Mesenchymal stem cell (in vitro differentiated cells and primary cell): ENCODE measurements around the gene ARL15.
A peak's percentile ranks its signal among the peaks of the same experiment; 100 is the strongest.

Experiments
- DNase-seq: peaks from one replicate; pipeline ENCODE4 v3.0.0-alpha.2; 2013
- H2AFZ ChIP-seq: one replicate; pipeline ENCODE4 v1.6.1; 2013; ENCODE audit warnings: low read depth, mild to moderate bottlenecking, control low read depth, inconsistent platforms, low read length, moderate library complexity
- H2AK5ac ChIP-seq: 2 replicates; pipeline ENCODE4 v1.6.1; 2013; ENCODE audit warnings: low read length, moderate library complexity, mild to moderate bottlenecking, inconsistent platforms; ENCODE audit not compliant: severe bottlenecking
- H2BK120ac ChIP-seq: one replicate; pipeline ENCODE4 v1.6.1; 2013; ENCODE audit warnings: low read depth, mild to moderate bottlenecking, inconsistent platforms, low read length, moderate library complexity
- H2BK12ac ChIP-seq, 2 experiments: one replicate each; pipeline ENCODE4 v1.6.1; 2013; ENCODE audit warnings: inconsistent platforms in 2 of 2, low read length in 2 of 2, mild to moderate bottlenecking in 2 of 2, moderate library complexity in 2 of 2, control low read depth in 1 of 2
- H2BK15ac ChIP-seq: one replicate; pipeline ENCODE4 v1.6.1; 2013; ENCODE audit warnings: mild to moderate bottlenecking, low read depth, inconsistent platforms; ENCODE audit not compliant: poor library complexity, severe bottlenecking
- H2BK5ac ChIP-seq: 2 replicates; pipeline ENCODE4 v1.6.1; 2013; ENCODE audit warnings: low read depth, mild to moderate bottlenecking, low read length, control low read depth, inconsistent platforms; ENCODE audit not compliant: poor library complexity, severe bottlenecking
- H3K14ac ChIP-seq, 2 experiments: one replicate each; pipeline ENCODE4 v1.6.1; 2013; ENCODE audit warnings: inconsistent platforms in 2 of 2, low read length in 2 of 2, control low read depth in 1 of 2, mild to moderate bottlenecking in 1 of 2, moderate library complexity in 1 of 2
- H3K18ac ChIP-seq, 2 experiments: one replicate each; pipeline ENCODE4 v1.6.1; 2013; ENCODE audit warnings: inconsistent platforms in 2 of 2, low read length in 2 of 2, control low read depth in 1 of 2, low read depth in 1 of 2, mild to moderate bottlenecking in 1 of 2
- H3K23ac ChIP-seq, 2 experiments: one replicate each; pipeline ENCODE4 v1.6.1; 2013; ENCODE audit warnings: inconsistent platforms in 2 of 2, low read length in 2 of 2, mild to moderate bottlenecking in 2 of 2, moderate library complexity in 2 of 2, control low read depth in 1 of 2
- H3K27ac ChIP-seq: 2 replicates; pipeline ENCODE4 v1.5.1; 2013; ENCODE audit warnings: mild to moderate bottlenecking, moderate library complexity, low read length, control low read depth, inconsistent platforms; ENCODE audit not compliant: poor library complexity, severe bottlenecking
- H3K27me3 ChIP-seq, 2 experiments: 2 replicates each; pipeline versions ENCODE4 v1.6.1 to v1.7.0; 2013; ENCODE audit warnings: low read length in 2 of 2, mild to moderate bottlenecking in 2 of 2, moderate library complexity in 2 of 2, control low read depth in 1 of 2, inconsistent platforms in 1 of 2; ENCODE audit not compliant: control insufficient read depth in 1 of 2, insufficient read depth in 1 of 2
- H3K36me3 ChIP-seq, 2 experiments: 2 replicates each; pipeline versions ENCODE4 v1.6.1 to v1.7.0; 2013; ENCODE audit warnings: low read length in 2 of 2, control low read depth in 1 of 2, inconsistent platforms in 1 of 2, low read depth in 1 of 2, mild to moderate bottlenecking in 1 of 2; ENCODE audit not compliant: insufficient read depth in 2 of 2, control insufficient read depth in 1 of 2
- H3K4ac ChIP-seq, 2 experiments: one replicate each; pipeline ENCODE4 v1.6.1; 2013; ENCODE audit warnings: inconsistent platforms in 2 of 2, low read length in 2 of 2, mild to moderate bottlenecking in 2 of 2, moderate library complexity in 2 of 2, control low read depth in 1 of 2, low read depth in 1 of 2
- H3K4me1 ChIP-seq: 2 replicates; pipeline ENCODE4 v1.6.1; 2013; ENCODE audit warnings: low read depth, low read length, control low read depth; ENCODE audit not compliant: control insufficient read depth, insufficient read depth
- H3K4me2 ChIP-seq: 2 replicates; pipeline ENCODE4 v1.6.1; 2013; ENCODE audit warnings: low read length, mild to moderate bottlenecking, inconsistent platforms; ENCODE audit not compliant: poor library complexity, severe bottlenecking
- H3K4me3 ChIP-seq, 2 experiments: 2 replicates each; pipeline versions ENCODE4 v1.5.1 to v1.7.0; 2013; ENCODE audit warnings: low read length in 2 of 2, mild to moderate bottlenecking in 2 of 2, control low read depth in 1 of 2, low read depth in 1 of 2; ENCODE audit not compliant: insufficient read depth in 1 of 2
- H3K79me1 ChIP-seq: replicated peaks from 2 replicates; pipeline ENCODE4 v1.6.1; 2013; ENCODE audit warnings: mild to moderate bottlenecking, control low read depth, low read length, inconsistent platforms; ENCODE audit not compliant: poor library complexity, severe bottlenecking
- H3K9ac ChIP-seq: 2 replicates; pipeline ENCODE4 v1.7.0; 2013; ENCODE audit warnings: mild to moderate bottlenecking, low read length, moderate library complexity
- H3K9me3 ChIP-seq: 2 replicates; pipeline ENCODE4 v1.7.0; 2013; ENCODE audit warnings: mild to moderate bottlenecking, low read length; ENCODE audit not compliant: control insufficient read depth
- H4K8ac ChIP-seq: one replicate; pipeline ENCODE4 v1.6.1; 2013; ENCODE audit warnings: inconsistent platforms, mild to moderate bottlenecking, low read length, moderate library complexity
- H4K91ac ChIP-seq: one replicate; pipeline ENCODE4 v1.6.1; 2013; ENCODE audit warnings: mild to moderate bottlenecking, low read length, inconsistent platforms
- WGBS: methylation state at CpG from one replicate; pipeline ENCODE4 v1.1.7; 2013; ENCODE audit warnings: mixed read lengths; 5-methylcytosine and 5-hydroxymethylcytosine counted together

ARL15 gene

GRCh38 chr5:54002779-54003178 is 307.6 kb downstream of the ARL15 start:
- H3K9me3 ChIP-seq = no peaks in the 10 kb centered on the region
- H3K36me3 ChIP-seq = no peaks in the 10 kb centered on the region
- no peaks in the 10 kb centered on the region for H3K79me1 ChIP-seq
- H2BK120ac ChIP-seq = no peak overlapping the region
- no peak overlapping the region for H4K91ac ChIP-seq
- H2AFZ ChIP-seq = no peak overlapping the region
- H3K4me2 ChIP-seq = no peak overlapping the region
- H3K4me1 ChIP-seq = no peaks in the 10 kb centered on the region
- H2AK5ac ChIP-seq = no peak overlapping the region
- H3K18ac ChIP-seq = no peak overlapping the region
- no peak overlapping the region for H4K8ac ChIP-seq
- WGBS = 87% methylated on average over 1 of the region's 1 CpG
- H3K4ac ChIP-seq = no peak overlapping the region
- DNase-seq = no peak
- H3K27ac ChIP-seq = no peak overlapping the region
- H3K4me3 ChIP-seq = no peak overlapping the region
- no peak overlapping the region for H3K14ac ChIP-seq
- H3K27me3 ChIP-seq = no peaks in the 10 kb centered on the region
- no peak overlapping the region for H2BK15ac ChIP-seq
- no peak overlapping the region for H3K23ac ChIP-seq
- no peak overlapping the region for H2BK12ac ChIP-seq
- no peak overlapping the region for H2BK5ac ChIP-seq
- no peak overlapping the region for H3K9ac ChIP-seq

GRCh38 chr5:54001976-54002775 is 308.2 kb downstream of the ARL15 start:
- Histone ChIP-seq H3K4me2 (no peak overlapping the region), H3K9me3 (no peaks in the 10 kb centered on the region), H3K23ac (no peak overlapping the region), H4K91ac (no peak overlapping the region), H2BK15ac (no peak overlapping the region), H2AFZ (no peak overlapping the region), H3K4me3 (peak overlapping the region in 1 of 2 experiments; percentile 7), H3K79me1 (no peaks in the 10 kb centered on the region), H3K9ac (no peak overlapping the region), H3K27me3 (no peaks in the 10 kb centered on the region), H3K36me3 (no peaks in the 10 kb centered on the region), H2BK120ac (no peak overlapping the region), H3K4me1 (no peaks in the 10 kb centered on the region), H3K18ac (no peak overlapping the region), H2BK12ac (no peak overlapping the region), H2AK5ac (no peak overlapping the region), H3K4ac (no peak overlapping the region), H2BK5ac (no peak overlapping the region), H3K14ac (no peak overlapping the region), H4K8ac (no peak overlapping the region), H3K27ac (no peak overlapping the region)
- over 99% methylated on average over 4 of the region's 5 CpGs for WGBS
- DNase-seq = no peak

GRCh38 chr5:54000011-54000410 is 310.4 kb downstream of the ARL15 start:
- Histone ChIP-seq H2BK12ac (no peak overlapping the region), H3K14ac (no peak overlapping the region), H3K4me2 (no peak overlapping the region), H2BK15ac (no peak overlapping the region), H3K9me3 (no peaks in the 10 kb centered on the region), H3K9ac (no peak overlapping the region), H2AK5ac (no peak overlapping the region), H4K91ac (no peak overlapping the region), H3K4ac (no peak overlapping the region), H2BK120ac (no peak overlapping the region), H2AFZ (no peak overlapping the region), H3K23ac (no peak overlapping the region), H3K27ac (no peak overlapping the region), H3K79me1 (no peaks in the 10 kb centered on the region), H2BK5ac (no peak overlapping the region), H3K4me1 (no peaks in the 10 kb centered on the region), H3K27me3 (no peaks in the 10 kb centered on the region), H3K36me3 (no peaks in the 10 kb centered on the region), H3K4me3 (no peak overlapping the region), H3K18ac (no peak overlapping the region), H4K8ac (no peak overlapping the region)
- no peak for DNase-seq
- WGBS = 80% methylated on average over 1 of the region's 2 CpGs

GRCh38 chr5:53997736-53998627 is 312.4 kb downstream of the ARL15 start:
- Histone ChIP-seq H3K18ac (peak overlapping the region in 1 of 2 experiments; percentile 52), H2AK5ac (no peak overlapping the region), H2BK5ac (no peak overlapping the region), H3K4me2 (no peak overlapping the region), H3K9me3 (no peaks in the 10 kb centered on the region), H3K23ac (no peak overlapping the region), H3K4ac (no peak overlapping the region), H3K79me1 (peaks cover 2% of the 10 kb centered on the region), H4K8ac (no peak overlapping the region), H3K4me3 (no peak overlapping the region), H3K27ac (no peak overlapping the region), H3K4me1 (no peaks in the 10 kb centered on the region), H2BK120ac (no peak overlapping the region), H4K91ac (no peak overlapping the region), H3K9ac (no peak overlapping the region), H2BK12ac (peak overlapping the region in 1 of 2 experiments; percentile 63), H2AFZ (no peak overlapping the region), H3K27me3 (no peaks in the 10 kb centered on the region), H2BK15ac (no peak overlapping the region), H3K36me3 (no peaks in the 10 kb centered on the region), H3K14ac (no peak overlapping the region)
- WGBS = 73% methylated on average over 4 of the region's 5 CpGs
- DNase-seq = no peak
